OCI-LY3 (cell line): ENCODE measurements around the gene ERGIC3.

ENCODE experiments used
- EZH2phosphoT487 ChIP-seq: fragments of 200-600 bp; shearing (Covaris generic); IDR thresholded peaks from 2 replicates; pipeline ENCODE4 v1.6.1; 2018; ENCODE audit warnings: antibody characterized with exemption, mixed run types, low read depth
- TF ChIP-seq, protein P1 (sequence below): fragments of 200-600, 300-600 bp; sonication (generic); IDR thresholded peaks from 2 replicates; pipeline ENCODE4 v1.5.1; 2014; ENCODE audit warnings: antibody characterized with exemption, low read length, low read depth

DNA sequence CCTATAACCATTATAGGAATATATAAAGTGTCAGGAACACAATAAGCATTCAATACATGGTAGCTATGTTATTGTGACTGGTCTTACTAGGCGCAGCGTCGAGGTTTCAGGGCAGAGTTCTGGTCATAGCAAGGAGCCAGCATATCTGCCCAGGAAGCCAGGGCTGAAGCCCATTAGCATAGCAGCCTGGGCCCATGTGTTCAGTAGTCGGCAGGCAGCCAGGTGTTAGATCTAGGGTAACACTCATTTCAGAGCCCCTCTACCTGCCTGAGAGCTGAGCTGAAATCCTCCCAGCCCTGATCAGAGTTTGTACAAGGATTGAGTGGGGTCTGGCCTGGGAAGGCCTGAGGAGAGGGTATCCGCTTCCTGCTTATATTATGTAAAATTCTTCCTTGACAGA, 44.6 kb upstream of the ERGIC3 start:
- TF ChIP-seq, protein P1, sequence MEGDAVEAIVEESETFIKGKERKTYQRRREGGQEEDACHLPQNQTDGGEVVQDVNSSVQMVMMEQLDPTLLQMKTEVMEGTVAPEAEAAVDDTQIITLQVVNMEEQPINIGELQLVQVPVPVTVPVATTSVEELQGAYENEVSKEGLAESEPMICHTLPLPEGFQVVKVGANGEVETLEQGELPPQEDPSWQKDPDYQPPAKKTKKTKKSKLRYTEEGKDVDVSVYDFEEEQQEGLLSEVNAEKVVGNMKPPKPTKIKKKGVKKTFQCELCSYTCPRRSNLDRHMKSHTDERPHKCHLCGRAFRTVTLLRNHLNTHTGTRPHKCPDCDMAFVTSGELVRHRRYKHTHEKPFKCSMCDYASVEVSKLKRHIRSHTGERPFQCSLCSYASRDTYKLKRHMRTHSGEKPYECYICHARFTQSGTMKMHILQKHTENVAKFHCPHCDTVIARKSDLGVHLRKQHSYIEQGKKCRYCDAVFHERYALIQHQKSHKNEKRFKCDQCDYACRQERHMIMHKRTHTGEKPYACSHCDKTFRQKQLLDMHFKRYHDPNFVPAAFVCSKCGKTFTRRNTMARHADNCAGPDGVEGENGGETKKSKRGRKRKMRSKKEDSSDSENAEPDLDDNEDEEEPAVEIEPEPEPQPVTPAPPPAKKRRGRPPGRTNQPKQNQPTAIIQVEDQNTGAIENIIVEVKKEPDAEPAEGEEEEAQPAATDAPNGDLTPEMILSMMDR, result no peak
- TF ChIP-seq EZH2phosphoT487, result no peak
